ENCODE data around the gene AURKAIP1.
"Not testable (repeated sequence)": the region's sequence is repeated elsewhere in the genome, so short reads cannot be mapped to it uniquely, and the experiment has no call there.

The AURKAIP1 gene

GRCh38 chr1:1374929-1375662 lies at the start of gene AURKAIP1:
TSS of gene AURKAIP1 (minus strand) at chr1:1375207. CDS start at chr1:1374756, 451 bp downstream.
- DNase-seq = peak; percentile 95 to 100 (median 98)
- intact Hi-C loops (cut with DNase I) = loop anchor here (2.0 to 10.0 kb wide), 2 partner anchors 32 to 250 kb away; partner anchors contain the start of gene MRPL20

GRCh38 chr1:1424707-1425106 lies 49.7 kb upstream of the AURKAIP1 start:
- DNase-seq = peak in 3 of 10 donors; percentile 48 to 74 (median 48)
- intact Hi-C loops (cut with DNase I) = no loop called here

- intact Hi-C loops (cut with DNase I) = no loop called here
- no peak for DNase-seq
Measured at GRCh38 chr1:1423245-1423597, 48.2 kb upstream of the AURKAIP1 start.

- DNase-seq = peak in 4 of 10 donors; percentile 47 to 75 (median 64)
- intact Hi-C loops (cut with DNase I) = no loop called here
Measured at GRCh38 chr1:1422465-1423244, 47.6 kb upstream of the AURKAIP1 start.

GRCh38 chr1:1421907-1422464 lies 47.0 kb upstream of the AURKAIP1 start:
- DNase-seq = peak in 3 of 10 donors; percentile 27 to 66 (median 36)
- intact Hi-C loops (cut with DNase I) = no loop called here

- intact Hi-C loops (cut with DNase I) = no loop called here
- peak in 6 of 10 donors; percentile 56 to 92 (median 75) for DNase-seq
Measured at GRCh38 chr1:1421147-1421906, 46.3 kb upstream of the AURKAIP1 start, which contains the start of gene ANKRD65. TSS of gene ANKRD65 (minus strand) at chr1:1421276. CDS start at chr1:1421005, 271 bp downstream.

GRCh38 chr1:1420654-1421141 lies 45.7 kb upstream of the AURKAIP1 start:
- intact Hi-C loops (cut with DNase I) = no loop called here
- peak in 3 of 10 donors; percentile 67 to 72 (median 67) for DNase-seq

- intact Hi-C loops (cut with DNase I) = no loop called here
- DNase-seq = peak in 4 of 10 donors; percentile 62 to 93 (median 72)
Measured at GRCh38 chr1:1419813-1420653, 45.0 kb upstream of the AURKAIP1 start.

GRCh38 chr1:1419363-1419812 lies 44.4 kb upstream of the AURKAIP1 start:
- intact Hi-C loops (cut with DNase I) = no loop called here
- DNase-seq = peak in 2 of 10 donors; percentile 70 to 87

GRCh38 chr1:1418464-1419362 lies 43.7 kb upstream of the AURKAIP1 start:
- intact Hi-C loops (cut with DNase I) = no loop called here
- peak in 3 of 10 donors; percentile 42 to 83 (median 54) for DNase-seq

GRCh38 chr1:1417825-1418463 lies 42.9 kb upstream of the AURKAIP1 start:
- intact Hi-C loops (cut with DNase I) = not testable (repeated sequence)
- DNase-seq = peak in 3 of 10 donors; percentile 47 to 67 (median 59)

GRCh38 chr1:1417396-1417795 lies 42.4 kb upstream of the AURKAIP1 start:
- intact Hi-C loops (cut with DNase I) = not testable (repeated sequence)
- DNase-seq = peak in 2 of 10 donors; percentile 9 to 24

- peak in 3 of 10 donors; percentile 44 to 82 (median 75) for DNase-seq
Measured at GRCh38 chr1:1415751-1416150, 40.7 kb upstream of the AURKAIP1 start.

GRCh38 chr1:1412311-1412902 lies 37.4 kb upstream of the AURKAIP1 start:
- intact Hi-C loops (cut with DNase I) = not testable (repeated sequence)

More at GRCh38 chr1:1415751-1416150, 40.7 kb upstream of the AURKAIP1 start:
- intact Hi-C loops (cut with DNase I) = no loop called here

GRCh38 chr1:1411626-1412025 lies 36.6 kb upstream of the AURKAIP1 start:
- DNase-seq = peak in 2 of 10 donors; percentile 37 to 72
- intact Hi-C loops (cut with DNase I) = no loop called here

More at GRCh38 chr1:1412311-1412902, 37.4 kb upstream of the AURKAIP1 start:
- DNase-seq = peak in 2 of 10 donors; percentile 20 to 24

- intact Hi-C loops (cut with DNase I) = not testable (repeated sequence)
Measured at GRCh38 chr1:1410238-1410637, 35.2 kb upstream of the AURKAIP1 start.

More at GRCh38 chr1:1410238-1410637, 35.2 kb upstream of the AURKAIP1 start:
- peak in 1 of 10 donors; percentile 9 for DNase-seq

All from posterior cingulate gyrus (tissue), 11 donors.